Measurements from ENCODE around the gene SSBP3.

DNA sequence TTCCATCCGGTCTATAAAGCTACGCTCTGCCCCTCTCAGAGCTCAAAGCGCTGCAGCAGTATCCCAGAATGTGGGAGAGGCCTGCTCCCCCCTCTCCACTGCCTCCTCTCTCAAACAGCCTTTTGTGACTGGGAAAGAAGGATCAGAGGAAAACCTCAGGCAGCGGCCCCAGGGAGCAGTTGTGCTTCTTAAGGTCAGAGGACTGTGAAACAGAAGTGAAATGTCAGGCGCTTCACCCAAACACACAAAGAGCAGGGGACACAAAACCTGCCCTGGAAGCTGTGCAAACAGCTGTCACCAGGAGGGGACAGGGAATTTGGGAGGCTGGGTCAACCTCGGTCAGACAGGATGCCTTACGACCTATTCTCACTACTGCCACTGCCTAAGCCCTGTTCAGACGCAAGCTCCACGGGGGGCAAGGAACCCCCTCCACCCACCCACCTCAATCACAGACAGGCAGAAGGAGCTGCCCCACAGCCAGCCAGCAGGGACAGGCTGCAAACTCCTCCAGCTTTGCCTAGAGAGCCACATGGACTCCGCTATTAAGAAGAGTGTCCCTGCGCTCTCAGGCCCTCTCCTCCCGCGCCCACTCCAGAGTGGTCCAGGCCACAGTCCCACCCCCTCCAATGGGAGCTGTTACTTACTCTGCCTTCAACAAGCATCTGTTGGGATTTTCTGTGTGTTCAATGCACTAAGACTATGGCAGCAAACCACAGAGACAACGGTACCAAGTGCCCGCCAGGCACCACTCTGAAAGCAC, 14.6 kb downstream of the SSBP3 start:
- TF ChIP-seq, protein P1, sequence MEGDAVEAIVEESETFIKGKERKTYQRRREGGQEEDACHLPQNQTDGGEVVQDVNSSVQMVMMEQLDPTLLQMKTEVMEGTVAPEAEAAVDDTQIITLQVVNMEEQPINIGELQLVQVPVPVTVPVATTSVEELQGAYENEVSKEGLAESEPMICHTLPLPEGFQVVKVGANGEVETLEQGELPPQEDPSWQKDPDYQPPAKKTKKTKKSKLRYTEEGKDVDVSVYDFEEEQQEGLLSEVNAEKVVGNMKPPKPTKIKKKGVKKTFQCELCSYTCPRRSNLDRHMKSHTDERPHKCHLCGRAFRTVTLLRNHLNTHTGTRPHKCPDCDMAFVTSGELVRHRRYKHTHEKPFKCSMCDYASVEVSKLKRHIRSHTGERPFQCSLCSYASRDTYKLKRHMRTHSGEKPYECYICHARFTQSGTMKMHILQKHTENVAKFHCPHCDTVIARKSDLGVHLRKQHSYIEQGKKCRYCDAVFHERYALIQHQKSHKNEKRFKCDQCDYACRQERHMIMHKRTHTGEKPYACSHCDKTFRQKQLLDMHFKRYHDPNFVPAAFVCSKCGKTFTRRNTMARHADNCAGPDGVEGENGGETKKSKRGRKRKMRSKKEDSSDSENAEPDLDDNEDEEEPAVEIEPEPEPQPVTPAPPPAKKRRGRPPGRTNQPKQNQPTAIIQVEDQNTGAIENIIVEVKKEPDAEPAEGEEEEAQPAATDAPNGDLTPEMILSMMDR (conservative IDR thresholded peaks at IDR 0.05; ENCODE audit: low read depth in 2 of 2), result no peak
- TF ChIP-seq EZH2 (IDR thresholded peaks at IDR 0.05; ENCODE audit: low read depth, unreplicated experiment) (no peak), CREB1 (CRISPR knock-in tag; IDR thresholded peaks at IDR 0.05; ENCODE audit: low read depth) (no peak), POLR2AphosphoS5 (IDR thresholded peaks at IDR 0.05; ENCODE audit: low read depth) (no peak), JUNB (IDR thresholded peaks at IDR 0.05; ENCODE audit: unreplicated experiment) (no peak), EZH2phosphoT487 (IDR thresholded peaks at IDR 0.05; ENCODE audit: unreplicated experiment) (no peak), NANOG (IDR thresholded peaks at IDR 0.05; ENCODE audit: borderline replicate concordance) (no peak)
- TF ChIP-seq, protein P2, sequence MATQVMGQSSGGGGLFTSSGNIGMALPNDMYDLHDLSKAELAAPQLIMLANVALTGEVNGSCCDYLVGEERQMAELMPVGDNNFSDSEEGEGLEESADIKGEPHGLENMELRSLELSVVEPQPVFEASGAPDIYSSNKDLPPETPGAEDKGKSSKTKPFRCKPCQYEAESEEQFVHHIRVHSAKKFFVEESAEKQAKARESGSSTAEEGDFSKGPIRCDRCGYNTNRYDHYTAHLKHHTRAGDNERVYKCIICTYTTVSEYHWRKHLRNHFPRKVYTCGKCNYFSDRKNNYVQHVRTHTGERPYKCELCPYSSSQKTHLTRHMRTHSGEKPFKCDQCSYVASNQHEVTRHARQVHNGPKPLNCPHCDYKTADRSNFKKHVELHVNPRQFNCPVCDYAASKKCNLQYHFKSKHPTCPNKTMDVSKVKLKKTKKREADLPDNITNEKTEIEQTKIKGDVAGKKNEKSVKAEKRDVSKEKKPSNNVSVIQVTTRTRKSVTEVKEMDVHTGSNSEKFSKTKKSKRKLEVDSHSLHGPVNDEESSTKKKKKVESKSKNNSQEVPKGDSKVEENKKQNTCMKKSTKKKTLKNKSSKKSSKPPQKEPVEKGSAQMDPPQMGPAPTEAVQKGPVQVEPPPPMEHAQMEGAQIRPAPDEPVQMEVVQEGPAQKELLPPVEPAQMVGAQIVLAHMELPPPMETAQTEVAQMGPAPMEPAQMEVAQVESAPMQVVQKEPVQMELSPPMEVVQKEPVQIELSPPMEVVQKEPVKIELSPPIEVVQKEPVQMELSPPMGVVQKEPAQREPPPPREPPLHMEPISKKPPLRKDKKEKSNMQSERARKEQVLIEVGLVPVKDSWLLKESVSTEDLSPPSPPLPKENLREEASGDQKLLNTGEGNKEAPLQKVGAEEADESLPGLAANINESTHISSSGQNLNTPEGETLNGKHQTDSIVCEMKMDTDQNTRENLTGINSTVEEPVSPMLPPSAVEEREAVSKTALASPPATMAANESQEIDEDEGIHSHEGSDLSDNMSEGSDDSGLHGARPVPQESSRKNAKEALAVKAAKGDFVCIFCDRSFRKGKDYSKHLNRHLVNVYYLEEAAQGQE (IDR thresholded peaks at IDR 0.05; ENCODE audit: unreplicated experiment), result no peak
